ENCODE data around the gene TMOD1.

The TMOD1 gene

DNA sequence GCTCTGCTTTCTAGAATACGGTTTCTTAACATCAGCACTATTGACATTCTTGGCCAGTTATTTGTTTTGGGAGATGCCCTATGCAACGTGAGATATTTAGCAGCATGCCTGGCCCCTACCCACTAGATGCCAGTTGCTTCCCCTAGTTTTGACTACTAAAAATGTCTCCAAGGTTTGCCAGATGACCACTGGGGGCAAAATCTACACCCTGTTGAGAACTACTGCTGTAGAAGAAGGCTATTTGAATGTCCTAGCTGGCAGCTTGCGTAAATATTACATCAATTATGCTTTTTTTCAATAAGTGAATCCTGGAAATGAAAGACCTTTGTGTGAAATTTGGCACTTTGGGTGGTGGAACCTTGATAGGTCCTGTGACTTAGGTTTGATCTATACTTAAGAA lies 137.2 kb downstream of the TMOD1 start:
- no peaks in the 10 kb centered on the region for H3K36me3 ChIP-seq (ENCODE audit: control insufficient read depth, insufficient read depth, low read length)
- peaks cover 6% of the 10 kb centered on the region for H3K4me1 ChIP-seq (ENCODE audit: control insufficient read depth, insufficient read depth, low read length)

DNA sequence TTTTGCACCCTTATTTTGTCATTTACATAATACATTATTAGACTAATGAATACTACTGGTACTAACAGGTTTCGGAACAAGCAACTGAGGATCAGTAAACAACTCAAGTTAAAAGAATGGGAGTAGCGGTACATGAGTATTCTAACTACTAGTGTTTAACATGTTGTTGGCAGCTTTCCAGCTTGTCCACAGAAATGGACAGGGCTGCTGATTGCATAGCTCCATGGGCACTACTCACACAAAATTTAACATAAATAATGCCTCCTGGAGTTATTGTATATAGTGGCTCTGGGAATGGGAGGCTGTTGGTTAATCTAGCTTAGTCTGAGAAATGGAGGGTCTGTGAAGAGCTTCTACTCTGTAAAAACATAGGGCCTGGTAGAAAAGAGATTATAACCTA lies 138.9 kb downstream of the TMOD1 start:
- Histone ChIP-seq H3K4me3 (ENCODE audit: low read depth, low read length) (no peak overlapping the region), H3K9me3 (ENCODE audit: control insufficient read depth, insufficient read depth, low read length) (no peaks in the 10 kb centered on the region), H3K9ac (ENCODE audit: low read depth, low read length) (no peak overlapping the region), H3K4me1 (ENCODE audit: control insufficient read depth, insufficient read depth, low read length) (peaks cover 6% of the 10 kb centered on the region), H3K27me3 (ENCODE audit: control insufficient read depth, insufficient read depth, low read length) (no peaks in the 10 kb centered on the region), H3K36me3 (ENCODE audit: control insufficient read depth, insufficient read depth, low read length) (no peaks in the 10 kb centered on the region)

More for the DNA sequence above, 137.2 kb downstream of the TMOD1 start:
- Histone ChIP-seq H3K27me3 (ENCODE audit: control insufficient read depth, insufficient read depth, low read length) (no peaks in the 10 kb centered on the region), H3K9me3 (ENCODE audit: control insufficient read depth, insufficient read depth, low read length) (no peaks in the 10 kb centered on the region), H3K4me3 (ENCODE audit: low read depth, low read length) (no peak overlapping the region), H3K9ac (ENCODE audit: low read depth, low read length) (no peak overlapping the region)

DNA sequence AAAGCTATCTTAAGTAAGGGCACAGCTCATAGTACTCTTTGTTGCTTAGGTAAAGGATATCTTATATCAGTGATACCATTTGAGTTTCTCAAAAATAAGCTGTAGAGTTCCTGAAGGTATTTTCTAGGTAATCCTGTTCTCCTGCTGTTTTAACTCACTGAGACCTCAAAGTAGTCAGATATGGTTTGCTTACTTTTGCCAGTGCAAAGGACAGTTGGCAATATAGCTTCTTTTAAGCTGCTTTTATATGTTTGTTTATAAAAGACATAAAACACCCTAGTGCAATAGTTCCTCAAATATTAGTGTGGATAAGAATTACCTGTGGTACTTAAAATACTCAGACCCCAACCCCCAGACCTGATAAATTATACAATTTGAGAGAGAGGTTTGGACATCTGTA lies 144.3 kb downstream of the TMOD1 start:
- no peak overlapping the region for H3K4me3 ChIP-seq (ENCODE audit: low read depth, low read length)
- H3K36me3 ChIP-seq (ENCODE audit: control insufficient read depth, insufficient read depth, low read length) = peaks cover 13% of the 10 kb centered on the region
- no peaks in the 10 kb centered on the region for H3K27me3 ChIP-seq (ENCODE audit: control insufficient read depth, insufficient read depth, low read length)
- no peaks in the 10 kb centered on the region for H3K4me1 ChIP-seq (ENCODE audit: control insufficient read depth, insufficient read depth, low read length)
- H3K9ac ChIP-seq (ENCODE audit: low read depth, low read length) = no peak overlapping the region
- H3K9me3 ChIP-seq (ENCODE audit: control insufficient read depth, insufficient read depth, low read length) = no peaks in the 10 kb centered on the region

DNA sequence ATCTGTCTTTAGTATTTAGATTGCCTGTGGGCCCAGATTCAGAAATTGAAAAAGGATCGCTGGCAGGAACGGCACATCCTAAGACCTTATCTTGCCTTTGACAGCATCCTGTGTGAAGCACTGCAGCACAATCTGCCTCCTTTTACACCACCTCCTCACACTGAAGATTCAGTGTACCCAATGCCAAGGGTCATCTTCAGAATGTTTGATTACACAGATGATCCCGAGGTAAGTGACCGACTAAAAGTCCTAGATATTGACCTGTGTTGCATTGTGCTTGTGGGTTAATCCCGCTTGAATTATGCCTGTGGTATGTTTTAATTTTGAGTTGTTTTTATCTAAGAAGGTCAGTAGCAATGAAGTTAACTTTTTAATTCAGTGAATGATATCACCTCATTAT lies 146.5 kb downstream of the TMOD1 start:
- Histone ChIP-seq H3K9me3 (ENCODE audit: control insufficient read depth, insufficient read depth, low read length) (no peaks in the 10 kb centered on the region), H3K36me3 (ENCODE audit: control insufficient read depth, insufficient read depth, low read length) (peaks cover 16% of the 10 kb centered on the region), H3K9ac (ENCODE audit: low read depth, low read length) (no peak overlapping the region), H3K4me1 (ENCODE audit: control insufficient read depth, insufficient read depth, low read length) (no peaks in the 10 kb centered on the region), H3K4me3 (ENCODE audit: low read depth, low read length) (no peak overlapping the region), H3K27me3 (ENCODE audit: control insufficient read depth, insufficient read depth, low read length) (no peaks in the 10 kb centered on the region)
